Ectodermal cell (in vitro differentiated cells): ENCODE results near the gene MSH5.
"Not testable (repeated sequence)": the region's sequence is repeated elsewhere in the genome, so short reads cannot be mapped to it uniquely, and the experiment has no call there.

ENCODE experiments used
- H3K27ac ChIP-seq: 2 replicates; pipeline ENCODE4 v1.7.0; 2013; ENCODE audit warnings: mild to moderate bottlenecking, low read depth, low read length; ENCODE audit not compliant: insufficient read depth, poor library complexity, severe bottlenecking
- H3K27me3 ChIP-seq: 2 replicates; pipeline ENCODE4 v1.7.0; 2013; ENCODE audit warnings: mild to moderate bottlenecking, low read length; ENCODE audit not compliant: insufficient read depth, control insufficient read depth, poor library complexity, severe bottlenecking
- H3K36me3 ChIP-seq: one replicate; pipeline ENCODE4 v1.7.0; 2013; ENCODE audit warnings: low read length; ENCODE audit not compliant: control insufficient read depth, insufficient read depth
- H3K4me1 ChIP-seq: one replicate; pipeline ENCODE4 v1.7.0; 2013; ENCODE audit warnings: low read length; ENCODE audit not compliant: control insufficient read depth, insufficient read depth
- H3K4me3 ChIP-seq: 2 replicates; pipeline ENCODE4 v1.7.0; 2013; ENCODE audit warnings: low read depth, low read length, control low read depth; ENCODE audit not compliant: insufficient read depth
- H3K9me3 ChIP-seq: 2 replicates; pipeline ENCODE4 v1.7.0; 2013; ENCODE audit warnings: mild to moderate bottlenecking, low read length, moderate library complexity; ENCODE audit not compliant: control insufficient read depth
- WGBS, 2 experiments: methylation state at CpG; one replicate each; pipeline ENCODE4 v1.1.7; 2013; ENCODE audit warnings: missing lambda C conversion rate in 2 of 2; 5-methylcytosine and 5-hydroxymethylcytosine counted together

The MSH5 gene

DNA sequence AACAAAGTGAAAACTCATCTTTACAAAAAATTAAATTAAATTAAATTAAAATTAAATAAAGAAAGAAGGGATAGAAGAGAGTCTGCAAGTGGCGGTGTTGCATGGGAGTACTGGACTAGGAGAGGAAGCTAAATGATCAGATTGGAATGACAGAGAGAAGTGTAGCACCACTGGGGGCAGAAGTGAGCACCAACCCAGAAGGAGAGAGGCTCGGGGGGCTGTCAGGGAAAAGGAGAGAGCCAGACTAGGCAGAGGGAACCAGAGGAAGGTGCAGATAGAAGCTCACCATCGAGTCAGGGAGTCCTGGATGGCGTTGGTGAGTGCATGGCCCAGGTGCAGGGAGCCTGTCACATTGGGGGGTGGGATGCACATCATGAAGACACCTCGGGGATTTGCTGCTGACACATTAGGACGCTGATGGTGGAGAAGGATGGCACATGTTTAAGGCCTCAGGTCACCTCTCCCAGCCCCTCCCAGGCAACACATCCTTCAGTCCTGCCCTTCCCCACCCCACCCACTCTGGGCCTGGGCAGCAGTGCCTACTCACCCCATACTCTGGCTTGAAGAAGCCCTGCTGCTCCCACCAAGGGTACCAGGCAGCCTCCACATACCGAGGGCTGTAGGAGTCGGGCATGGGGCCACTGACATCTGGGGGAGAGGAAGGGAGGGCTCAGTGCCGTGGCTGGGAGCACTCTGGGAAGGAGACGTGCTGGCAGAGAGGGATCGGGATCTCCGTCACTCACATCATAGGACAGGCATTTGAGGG, 51.7 kb downstream of the MSH5 start:
- Histone ChIP-seq H3K4me3 (no peak overlapping the region), H3K9me3 (no peaks in the 10 kb centered on the region), H3K4me1 (peaks cover 4% of the 10 kb centered on the region), H3K36me3 (peaks cover 14% of the 10 kb centered on the region), H3K27me3 (no peaks in the 10 kb centered on the region), H3K27ac (no peak overlapping the region)
- 76 to 82% methylated on average over 12 of the region's 12 CpGs for WGBS, 2 experiments

- Histone ChIP-seq H3K36me3 (peaks cover 14% of the 10 kb centered on the region), H3K9me3 (no peaks in the 10 kb centered on the region), H3K4me1 (peaks cover 4% of the 10 kb centered on the region), H3K27me3 (no peaks in the 10 kb centered on the region), H3K4me3 (no peak overlapping the region), H3K27ac (no peak overlapping the region)
- 89 to 90% methylated on average over 3 of the region's 3 CpGs for WGBS, 2 experiments
These were observed 52.2 kb downstream of the MSH5 start for GRCh38 chr6:31792090-31792374.

DNA sequence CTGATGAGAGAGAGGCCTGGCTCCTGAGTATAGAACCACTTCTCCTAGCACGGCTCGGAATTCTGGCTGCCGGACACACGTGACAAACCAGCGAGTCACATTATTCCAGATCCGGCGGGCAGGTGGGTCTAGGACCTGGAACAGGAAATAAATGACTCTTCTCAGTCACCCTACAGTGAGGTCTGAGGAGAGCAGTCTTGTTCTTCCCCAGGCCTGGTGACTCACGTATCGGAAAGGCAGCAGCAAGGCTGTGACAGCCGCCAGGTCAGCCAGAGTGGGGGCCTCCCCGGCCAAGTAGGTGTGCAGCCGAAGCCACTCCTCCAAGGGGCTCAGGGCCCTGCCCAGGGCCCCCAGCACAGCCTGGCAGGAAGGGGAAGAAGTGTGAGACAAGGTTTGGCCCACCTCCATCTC, 53.0 kb downstream of the MSH5 start:
- H3K36me3 ChIP-seq, result peaks cover 14% of the 10 kb centered on the region
- H3K9me3 ChIP-seq, result no peaks in the 10 kb centered on the region
- H3K27me3 ChIP-seq, result no peaks in the 10 kb centered on the region
- H3K4me1 ChIP-seq, result peaks cover 4% of the 10 kb centered on the region
- no peak overlapping the region for H3K4me3 ChIP-seq
- 94% methylated on average over 12 of the region's 12 CpGs for WGBS, 2 experiments
- no peak overlapping the region for H3K27ac ChIP-seq

DNA sequence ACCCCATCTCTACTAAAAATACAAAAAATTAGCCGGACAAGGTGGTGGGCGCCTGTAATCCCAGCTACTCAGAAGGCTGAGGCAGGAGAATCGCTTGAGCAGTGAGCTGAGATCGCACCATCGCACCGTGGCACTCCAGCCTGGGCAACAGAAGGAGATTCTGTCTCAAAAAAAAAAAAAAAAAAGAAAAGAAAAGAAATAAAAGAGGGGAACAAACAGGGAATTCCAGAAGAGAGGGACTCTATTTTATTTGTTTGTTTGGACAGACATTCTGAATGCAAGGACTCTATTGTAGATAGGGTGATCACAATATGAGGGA, 54.1 kb downstream of the MSH5 start:
- Histone ChIP-seq H3K36me3 (peaks cover 14% of the 10 kb centered on the region), H3K4me3 (peak overlapping the region; percentile 98)
- not testable (repeated sequence) for H3K27ac ChIP-seq, H3K9me3 ChIP-seq, H3K4me1 ChIP-seq, H3K27me3 ChIP-seq
- 90 to 93% methylated on average over 6 of the region's 6 CpGs for WGBS, 2 experiments

DNA sequence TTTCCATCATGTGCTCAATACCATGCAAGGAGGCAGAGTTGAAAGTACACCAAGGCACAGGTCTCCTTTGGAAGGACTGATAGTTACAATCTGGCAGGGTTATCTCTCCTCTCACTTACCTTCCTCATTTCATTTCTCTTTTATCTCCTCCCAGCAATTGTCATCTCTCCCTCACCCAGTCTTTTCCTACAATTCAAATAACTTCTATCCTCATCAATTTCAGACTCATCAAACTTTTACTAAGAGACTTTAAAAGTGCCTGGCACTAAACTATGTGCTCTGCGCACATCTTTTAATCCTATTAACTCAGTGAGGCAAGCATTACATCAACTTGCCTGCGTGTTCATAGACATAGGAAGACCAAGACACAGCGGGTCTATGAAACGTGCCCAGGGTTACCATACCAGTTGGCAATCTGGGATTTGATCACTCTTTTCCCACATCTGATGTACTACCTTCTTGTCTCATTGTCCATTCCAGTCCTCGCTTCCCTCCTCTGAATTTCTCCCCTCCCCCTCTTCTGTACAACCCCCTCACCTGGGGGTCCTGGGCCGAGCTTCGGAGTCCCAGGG, 54.6 kb downstream of the MSH5 start:
- Histone ChIP-seq H3K9me3 (no peaks in the 10 kb centered on the region), H3K27me3 (no peaks in the 10 kb centered on the region), H3K36me3 (peaks cover 12% of the 10 kb centered on the region), H3K4me3 (peak overlapping the region; percentile 98), H3K4me1 (peaks cover 4% of the 10 kb centered on the region), H3K27ac (no peak overlapping the region)
- 13 to 14% methylated on average over 7 of the region's 7 CpGs for WGBS, 2 experiments

DNA sequence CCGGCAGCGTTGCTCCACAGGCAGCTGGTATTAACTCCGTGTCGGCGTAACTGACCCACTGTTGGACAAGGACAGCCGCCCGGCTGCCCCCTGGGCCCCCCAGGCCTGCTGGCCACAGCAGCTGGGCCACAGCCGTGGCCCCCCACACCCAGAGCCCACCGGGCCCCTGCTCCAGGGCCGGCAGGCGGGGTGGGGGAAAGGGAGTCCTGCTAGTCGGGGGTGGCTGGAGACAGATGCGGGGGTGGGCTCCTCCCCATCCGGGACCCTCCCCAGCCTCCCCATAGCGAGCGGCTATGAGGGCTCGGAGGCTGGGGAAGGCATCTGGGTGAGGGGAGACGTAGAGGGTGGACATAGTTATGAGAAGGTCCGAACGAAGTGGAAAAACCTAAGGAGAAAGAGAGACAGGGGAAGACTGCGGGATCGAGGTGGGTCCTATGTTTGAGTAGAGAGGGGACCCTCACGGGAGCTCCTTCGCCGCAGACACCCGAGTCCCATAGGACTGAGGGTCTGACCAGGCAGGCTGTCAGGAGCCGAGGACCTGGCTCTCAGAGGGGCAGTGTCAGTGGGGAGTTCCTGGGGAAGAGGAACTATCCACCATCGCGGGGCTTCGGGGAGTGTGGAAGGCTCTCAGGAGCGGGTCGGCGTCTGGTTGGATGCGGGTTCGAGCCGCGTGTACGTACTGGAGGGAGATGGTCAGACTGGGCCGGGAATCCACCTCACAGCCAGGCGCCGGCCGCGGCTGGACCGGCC, 55.2 kb downstream of the MSH5 start:
- Histone ChIP-seq H3K4me3 (peak overlapping the region; percentile 98), H3K4me1 (peaks cover 4% of the 10 kb centered on the region), H3K36me3 (peaks cover 8% of the 10 kb centered on the region), H3K27ac (peak overlapping the region; percentile 93), H3K27me3 (no peaks in the 10 kb centered on the region), H3K9me3 (no peaks in the 10 kb centered on the region)
- 0 to 1% methylated on average over 44 of the region's 44 CpGs for WGBS, 2 experiments

GRCh38 chr6:31795616-31796298, 56.0 kb downstream of the MSH5 start, which contains the start of gene VARS1:
VARS1 (minus strand) TSS chr6:31795752; CDS start chr6:31795217, 535 bp downstream.
- H3K4me3 ChIP-seq, result peak within 1 kb of the TSS; percentile 98
- H3K27ac ChIP-seq, result peak within 1 kb of the TSS; percentile 93
- peaks cover 6% of the 10 kb centered on the region for H3K36me3 ChIP-seq
- H3K9me3 ChIP-seq, result no peaks in the 10 kb centered on the region
- H3K27me3 ChIP-seq, result no peaks in the 10 kb centered on the region
- H3K4me1 ChIP-seq, result peaks cover 4% of the 10 kb centered on the region
- 3 to 4% methylated on average over 75 of the region's 75 CpGs for WGBS, 2 experiments

GRCh38 chr6:31796993-31797385, 57.2 kb downstream of the MSH5 start:
- H3K4me3 ChIP-seq, result no peak overlapping the region
- no peaks in the 10 kb centered on the region for H3K9me3 ChIP-seq
- H3K4me1 ChIP-seq, result peaks cover 4% of the 10 kb centered on the region
- 91% methylated on average over 2 of the region's 2 CpGs for WGBS, 2 experiments
- no peaks in the 10 kb centered on the region for H3K27me3 ChIP-seq
- H3K27ac ChIP-seq, result no peak overlapping the region
- peaks cover 1% of the 10 kb centered on the region for H3K36me3 ChIP-seq

GRCh38 chr6:31797588-31797987, 57.8 kb downstream of the MSH5 start:
- no peaks in the 10 kb centered on the region for H3K27me3 ChIP-seq
- WGBS, 2 experiments, result 89 to 97% methylated on average over 5 of the region's 5 CpGs
- peaks cover 4% of the 10 kb centered on the region for H3K4me1 ChIP-seq
- no peak overlapping the region for H3K27ac ChIP-seq
- H3K4me3 ChIP-seq, result no peak overlapping the region
- H3K36me3 ChIP-seq, result peaks cover 3% of the 10 kb centered on the region
- no peaks in the 10 kb centered on the region for H3K9me3 ChIP-seq

DNA sequence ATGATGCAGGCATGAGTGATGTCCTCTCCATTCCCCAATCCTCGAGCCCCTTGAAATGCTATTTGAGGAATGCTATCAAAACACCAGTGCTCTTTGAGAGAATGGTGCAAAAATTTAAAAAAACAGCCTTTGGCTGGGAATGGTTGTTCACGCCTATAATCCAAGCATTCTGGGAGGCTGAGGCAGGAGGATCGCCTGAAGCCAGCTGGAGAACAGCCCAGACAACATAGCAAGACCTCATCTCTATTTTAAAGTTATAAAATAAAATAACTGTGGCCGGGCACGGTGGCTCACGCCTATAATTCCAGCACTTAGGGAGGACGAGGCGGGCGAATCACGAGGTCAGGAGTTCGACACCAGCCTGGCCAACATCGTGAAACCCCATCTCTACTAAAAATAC, 60.0 kb downstream of the MSH5 start:
- peaks cover 11% of the 10 kb centered on the region for H3K36me3 ChIP-seq

More for the DNA sequence above, 60.0 kb downstream of the MSH5 start:
- Histone ChIP-seq H3K4me3 (no peak overlapping the region), H3K9me3 (no peaks in the 10 kb centered on the region), H3K27ac (no peak overlapping the region), H3K27me3 (no peaks in the 10 kb centered on the region), H3K4me1 (no peaks in the 10 kb centered on the region)
- 88 to 92% methylated on average over 12 of the region's 12 CpGs for WGBS, 2 experiments
